NCI-H1436 (cell line): ENCODE data around the gene ZAP70.

Experiments used
- DNase-seq: peaks from one replicate; lab custom pipeline; 2025; lab: John Stamatoyannopoulos, UW

Gene ZAP70

DNA sequence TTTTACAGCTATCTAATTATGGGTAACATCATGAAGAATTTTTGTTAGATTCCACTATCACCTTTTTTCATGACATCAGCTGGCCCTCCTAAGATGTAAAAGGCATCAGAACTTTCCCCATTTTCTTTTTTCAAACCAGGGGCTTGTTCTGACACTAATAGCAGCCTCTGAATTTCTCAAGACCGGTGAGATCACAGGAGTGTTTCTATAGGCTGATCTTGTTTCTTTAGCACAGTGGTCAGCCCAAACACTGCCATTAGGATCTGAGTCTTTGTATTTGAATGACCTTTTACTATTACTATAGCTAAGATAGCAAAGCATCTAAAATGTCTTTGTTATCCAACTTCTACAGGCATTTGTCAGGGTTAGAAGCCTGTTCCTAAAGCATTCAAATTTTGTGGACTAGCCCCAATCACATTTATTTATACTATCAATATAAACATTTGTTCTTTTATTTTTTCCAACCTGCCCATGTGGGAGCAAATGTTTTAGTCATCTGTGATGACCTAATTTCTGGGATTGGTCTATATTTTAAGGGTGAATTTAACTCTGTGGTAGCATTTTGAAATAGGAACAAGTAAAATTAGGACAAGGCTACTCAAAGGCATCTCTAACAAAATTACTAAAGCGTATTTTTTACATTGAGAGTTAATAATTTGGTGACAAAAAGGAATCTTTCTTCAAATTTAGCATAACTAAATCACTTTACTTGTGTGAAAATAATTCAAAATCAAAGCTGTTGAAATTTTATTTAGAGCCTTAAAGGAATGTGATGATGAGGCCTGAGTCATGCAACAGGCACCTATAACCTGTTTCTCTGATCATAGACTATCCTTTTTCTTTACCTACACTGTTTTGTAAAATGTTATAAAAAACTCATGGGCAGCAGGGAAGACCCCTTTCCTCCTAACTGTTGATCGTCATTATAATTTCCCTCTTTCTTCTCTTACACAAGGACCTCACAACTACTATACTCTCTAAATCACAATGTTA lies 39.3 kb downstream of the ZAP70 start:
- no peak for DNase-seq

DNA sequence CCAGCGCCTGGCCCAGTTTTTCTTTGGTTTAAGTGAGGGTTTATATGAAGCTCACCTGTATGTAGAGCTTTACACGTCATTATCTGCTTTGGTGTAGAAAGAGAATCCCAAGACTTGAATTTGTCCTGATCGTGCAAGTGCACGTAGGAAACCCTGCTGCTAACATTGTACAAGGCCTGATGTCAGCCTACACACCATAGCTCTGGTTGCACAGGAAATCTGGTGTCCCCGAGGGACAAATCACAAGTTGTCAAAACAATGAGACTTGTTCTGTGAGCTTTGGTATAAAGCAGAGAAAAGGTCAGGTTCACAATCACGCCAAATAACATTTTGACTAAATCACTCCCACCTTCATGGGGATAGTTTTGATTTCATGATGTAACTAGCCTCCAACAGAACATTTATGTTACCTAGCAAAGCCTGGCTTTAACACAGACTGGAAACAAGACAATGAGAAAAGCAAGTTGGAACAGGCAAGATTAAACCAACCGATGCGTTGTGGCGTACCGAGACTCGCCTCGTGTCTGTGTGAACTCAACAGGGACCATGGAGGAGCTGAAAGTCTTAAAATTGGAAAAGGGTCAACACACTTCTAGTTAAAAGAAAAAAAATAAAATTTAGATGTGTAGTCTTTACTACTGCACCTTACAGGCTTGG lies 41.4 kb downstream of the ZAP70 start:
- no peak for DNase-seq

- DNase-seq = no peak
These were observed 42.1 kb downstream of the ZAP70 start for GRCh38 chr2:97755491-97755890.

DNA sequence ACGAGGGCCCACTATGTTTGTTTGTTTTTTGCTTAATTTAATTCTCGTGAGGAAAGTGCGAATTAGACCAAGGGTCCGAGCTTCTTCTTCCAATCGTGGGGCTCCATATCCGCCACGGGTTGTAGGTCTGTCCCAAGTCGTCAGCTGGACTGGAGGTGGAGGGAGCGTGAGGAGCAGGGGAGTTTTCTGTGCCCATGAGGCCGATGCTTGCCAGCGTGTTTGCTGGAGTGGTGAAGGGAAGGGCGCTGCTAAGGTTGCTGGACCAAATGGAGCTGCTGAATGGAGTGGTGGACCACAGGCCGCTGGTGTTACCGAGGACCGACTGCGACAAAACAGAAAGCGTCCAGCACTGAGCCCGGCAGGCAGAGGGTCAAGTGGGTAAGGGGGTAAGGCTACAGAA lies 43.7 kb downstream of the ZAP70 start:
- no peak for DNase-seq

DNA sequence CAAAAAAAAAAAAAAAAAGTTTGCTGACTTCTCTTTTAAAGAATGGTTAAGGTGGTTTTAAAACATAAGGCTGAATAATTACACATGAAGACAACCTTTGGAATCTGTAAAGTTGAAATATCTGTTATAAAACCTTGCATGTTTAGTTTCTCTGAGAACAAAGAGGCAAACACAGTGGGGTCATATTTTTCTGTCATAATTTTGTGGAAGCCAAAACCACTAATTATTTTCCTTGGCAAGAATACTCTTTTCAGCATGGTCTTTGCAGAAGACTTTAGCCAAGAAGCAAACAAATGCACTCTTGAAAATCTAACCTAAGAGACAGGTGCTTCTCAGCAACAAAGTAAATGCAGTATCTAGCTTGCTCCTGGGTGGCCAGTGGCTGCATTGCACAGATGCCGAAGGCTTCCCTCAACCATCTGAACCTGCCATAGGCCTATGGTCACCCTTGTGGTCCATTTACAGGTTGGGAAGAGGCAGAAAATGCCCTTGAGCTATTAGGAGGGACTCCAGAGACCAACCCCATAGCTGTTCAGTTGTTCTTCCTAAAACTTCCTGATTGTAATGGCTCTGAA lies 44.8 kb downstream of the ZAP70 start:
- no peak for DNase-seq

DNA sequence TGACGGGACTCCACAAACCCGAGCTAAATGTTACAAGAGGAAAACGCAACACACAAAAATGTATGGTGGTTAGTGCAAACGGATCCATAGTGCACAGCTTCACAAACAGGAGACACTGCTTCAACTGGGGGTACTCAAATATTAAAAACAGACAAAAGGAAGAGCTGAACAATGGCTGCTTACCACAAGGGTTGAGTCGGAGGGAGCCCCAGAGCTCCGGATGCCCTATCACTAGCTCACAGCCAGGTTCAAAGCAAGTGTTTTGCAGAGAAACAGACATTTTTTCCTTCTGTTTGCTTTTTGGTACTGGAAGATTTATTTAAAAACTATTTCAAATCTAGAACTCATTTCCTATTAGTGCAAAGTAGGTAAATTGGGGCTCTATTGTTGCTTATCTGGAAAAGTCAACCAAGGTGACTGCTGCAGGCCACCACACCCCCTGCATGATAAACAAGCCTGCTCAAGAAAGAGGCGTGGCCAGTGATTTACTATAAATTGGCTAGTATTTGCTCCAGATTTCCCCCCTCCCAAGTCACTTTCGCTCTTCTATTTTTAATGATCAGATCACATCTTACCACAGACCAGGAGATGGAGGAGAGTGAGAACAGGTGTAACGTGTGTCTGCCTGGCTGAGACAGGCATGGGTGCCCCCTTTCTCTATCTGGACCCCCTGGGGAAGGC lies 46.5 kb downstream of the ZAP70 start:
- no peak for DNase-seq

GRCh38 chr2:97760480-97761049 lies 47.2 kb downstream of the ZAP70 start:
- no peak for DNase-seq

- no peak for DNase-seq
These were observed 47.8 kb downstream of the ZAP70 start for GRCh38 chr2:97761192-97761591.

GRCh38 chr2:97763176-97763845 lies 49.9 kb downstream of the ZAP70 start:
- no peak for DNase-seq

- no peak for DNase-seq
These were observed 51.3 kb downstream of the ZAP70 start for GRCh38 chr2:97764559-97765263.

DNA sequence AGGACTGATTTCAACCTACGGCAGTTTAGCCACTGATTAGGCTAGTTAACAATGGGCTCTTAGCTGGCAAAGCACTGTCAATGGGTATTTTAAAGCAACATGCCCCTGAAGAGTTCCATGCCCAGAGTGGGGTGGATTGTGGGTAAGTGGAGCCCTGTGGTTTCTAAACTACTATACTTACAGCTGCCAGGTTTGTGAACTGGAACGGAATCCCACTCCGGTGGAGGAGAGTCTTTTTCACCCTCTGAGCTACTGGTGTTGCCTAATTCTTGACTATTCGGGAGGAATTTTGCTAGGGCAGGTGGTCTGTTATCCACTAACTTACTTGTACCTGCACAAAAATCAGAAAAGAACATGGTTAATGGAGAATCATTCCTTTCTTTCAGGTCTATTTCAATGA lies 52.6 kb downstream of the ZAP70 start:
- no peak for DNase-seq

GRCh38 chr2:97766567-97766966 lies 53.2 kb downstream of the ZAP70 start:
- DNase-seq = no peak

- no peak for DNase-seq
These were observed 55.9 kb downstream of the ZAP70 start for GRCh38 chr2:97769308-97769707.

DNA sequence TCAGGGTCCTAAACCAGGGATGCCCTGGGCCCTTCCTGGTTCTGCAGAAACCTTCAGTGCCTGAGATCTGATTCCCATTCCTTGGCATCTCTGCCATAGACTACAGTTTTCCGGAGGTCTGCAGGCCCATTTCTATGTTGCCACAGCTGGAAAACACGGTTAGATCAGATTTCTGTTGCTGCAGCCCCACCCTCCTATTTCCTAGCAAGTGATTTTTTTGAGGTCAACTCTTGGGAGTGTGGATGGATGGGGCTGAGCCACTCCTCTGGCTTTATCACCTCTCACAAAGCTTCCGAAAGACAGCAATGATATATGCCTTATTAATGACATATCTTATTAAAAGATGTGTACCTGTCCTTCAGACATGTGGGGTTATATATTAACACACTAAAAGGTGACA lies 56.3 kb downstream of the ZAP70 start:
- DNase-seq = no peak

GRCh38 chr2:97770445-97770844 lies 57.1 kb downstream of the ZAP70 start:
- DNase-seq = no peak

DNA sequence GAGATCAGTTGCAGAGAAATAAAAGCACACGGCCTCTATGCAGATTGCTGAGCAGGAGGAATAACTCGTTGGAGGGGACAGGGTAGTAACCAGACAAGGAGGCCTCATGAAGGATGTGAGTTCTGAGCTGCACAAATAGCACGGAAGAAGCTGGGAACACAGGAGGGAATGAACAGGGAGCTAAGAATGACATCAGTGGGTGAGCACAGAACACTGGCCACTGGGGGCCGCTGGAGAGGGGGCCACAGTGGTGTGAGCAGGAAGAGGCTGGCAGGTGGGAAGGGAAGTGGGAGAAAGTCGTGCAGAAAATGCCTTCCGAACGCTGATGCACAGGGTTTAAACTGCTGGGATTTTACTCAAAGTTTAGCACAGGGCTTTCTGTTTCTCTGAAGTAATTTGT lies 61.0 kb downstream of the ZAP70 start:
- DNase-seq = no peak

- DNase-seq = no peak
These were observed 61.7 kb downstream of the ZAP70 start for GRCh38 chr2:97775074-97775473.

- no peak for DNase-seq
These were observed 65.8 kb downstream of the ZAP70 start for GRCh38 chr2:97779141-97779540.

- no peak for DNase-seq
These were observed 68.6 kb downstream of the ZAP70 start for GRCh38 chr2:97781981-97782380.

- DNase-seq = no peak
These were observed 71.6 kb downstream of the ZAP70 start for GRCh38 chr2:97784953-97785352.

DNA sequence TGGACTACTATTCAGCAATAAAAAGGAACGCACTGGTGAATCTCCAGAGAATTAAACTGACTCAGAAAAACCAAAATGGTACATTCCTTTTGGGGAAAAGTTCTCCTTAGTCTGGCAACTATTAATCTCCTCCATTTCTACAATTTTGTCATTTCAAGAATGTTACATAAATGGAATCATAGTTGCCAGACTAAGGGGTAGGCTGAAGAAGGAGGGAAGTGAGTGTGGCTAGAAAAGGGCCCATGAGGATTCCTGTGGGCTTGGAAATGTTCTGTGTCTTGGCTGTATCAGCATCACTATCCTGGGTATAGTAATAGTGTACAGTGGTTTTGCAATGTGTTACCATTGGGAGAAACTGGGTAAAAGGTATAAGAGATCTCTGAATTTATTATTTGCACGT lies 72.4 kb downstream of the ZAP70 start:
- DNase-seq = no peak
